ENCODE measurements around the gene HORMAD2.

DNA sequence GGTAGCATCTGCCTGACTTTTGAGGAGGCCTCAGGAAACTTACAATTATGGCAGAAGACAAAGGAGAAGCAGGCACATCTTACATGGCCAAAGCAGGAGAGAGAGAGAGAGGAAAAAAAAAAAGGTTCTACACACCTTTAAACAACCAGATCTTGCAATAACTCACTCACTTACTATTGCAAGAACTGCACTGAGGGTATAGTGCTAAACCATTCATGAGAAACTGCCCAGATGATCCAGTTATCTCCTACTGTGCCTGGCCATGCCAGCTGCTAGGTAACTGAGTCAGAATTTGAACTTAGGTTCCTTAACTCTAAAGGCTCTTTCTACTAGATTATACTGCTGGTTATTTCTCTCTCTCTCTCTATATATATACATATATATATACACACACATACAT, 7.3 kb downstream of the HORMAD2 start:
- TF ChIP-seq, protein P1, sequence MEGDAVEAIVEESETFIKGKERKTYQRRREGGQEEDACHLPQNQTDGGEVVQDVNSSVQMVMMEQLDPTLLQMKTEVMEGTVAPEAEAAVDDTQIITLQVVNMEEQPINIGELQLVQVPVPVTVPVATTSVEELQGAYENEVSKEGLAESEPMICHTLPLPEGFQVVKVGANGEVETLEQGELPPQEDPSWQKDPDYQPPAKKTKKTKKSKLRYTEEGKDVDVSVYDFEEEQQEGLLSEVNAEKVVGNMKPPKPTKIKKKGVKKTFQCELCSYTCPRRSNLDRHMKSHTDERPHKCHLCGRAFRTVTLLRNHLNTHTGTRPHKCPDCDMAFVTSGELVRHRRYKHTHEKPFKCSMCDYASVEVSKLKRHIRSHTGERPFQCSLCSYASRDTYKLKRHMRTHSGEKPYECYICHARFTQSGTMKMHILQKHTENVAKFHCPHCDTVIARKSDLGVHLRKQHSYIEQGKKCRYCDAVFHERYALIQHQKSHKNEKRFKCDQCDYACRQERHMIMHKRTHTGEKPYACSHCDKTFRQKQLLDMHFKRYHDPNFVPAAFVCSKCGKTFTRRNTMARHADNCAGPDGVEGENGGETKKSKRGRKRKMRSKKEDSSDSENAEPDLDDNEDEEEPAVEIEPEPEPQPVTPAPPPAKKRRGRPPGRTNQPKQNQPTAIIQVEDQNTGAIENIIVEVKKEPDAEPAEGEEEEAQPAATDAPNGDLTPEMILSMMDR (IDR thresholded peaks at IDR 0.05) = no peak
- TF ChIP-seq POLR2A (IDR thresholded peaks at IDR 0.05) = no peak
